RWPE1 (cell line): Measurements from ENCODE around the gene HIGD1B.
A peak's percentile ranks its signal among the peaks of the same experiment; 100 is the strongest.

ENCODE experiments used
- CTCF ChIA-PET: fragments of 350-600 bp; sonication (Branson Sonifier 250); formaldehyde crosslinking; extraction: SDS; loops from one replicate; lab custom pipeline; 2021; lab: Yijun Ruan, JAX
- POLR2A ChIA-PET: fragments of 400-600 bp; formaldehyde crosslinking; extraction: SDS; loops from one replicate; lab custom pipeline; 2020; ENCODE audit warnings: antibody characterized with exemption; ENCODE audit not compliant: low non-redundant PET; lab: Yijun Ruan, JAX
- DNase-seq: peaks from one replicate; pipeline ENCODE4 v3.0.0; 2012; ENCODE audit warnings: low spot score
- H3K27ac ChIP-seq: fragments of 450-650 bp; 2 replicates; pipeline ENCODE4 v1.5.1; 2017
- CTCF ChIP-seq: fragments of 450-650 bp; conservative IDR thresholded peaks from 2 replicates; pipeline ENCODE4 v1.5.1; 2017; ENCODE audit warnings: low read depth, mild to moderate bottlenecking

The HIGD1B gene

GRCh38 chr17:44827863-44828262, 19.8 kb upstream of the HIGD1B start:
- TF ChIP-seq CTCF, result no peak
- CTCF ChIA-PET, result interaction anchor here (0.6 to 1.2 kb wide), 3 partner anchors 49 to 54 kb away, joined by 3 to 5 read pairs (median 5); no protein-coding TSS in a partner anchor

GRCh38 chr17:44828919-44829522, 18.7 kb upstream of the HIGD1B start:
- ChIA-PET CTCF (interaction anchor here (0.7 to 2.0 kb wide), 5 partner anchors 8 to 351 kb away, joined by 3 to 7 read pairs (median 3); no protein-coding TSS in a partner anchor), POLR2A (no interaction called here)
- DNase-seq, result no peak

More at GRCh38 chr17:44827863-44828262, 19.8 kb upstream of the HIGD1B start:
- H3K27ac ChIP-seq, result peak overlapping the region; percentile 44
- peak; percentile 34 for DNase-seq
- POLR2A ChIA-PET, result no interaction called here

GRCh38 chr17:44829523-44830358, 17.9 kb upstream of the HIGD1B start, which contains the start of gene GJC1:
Gene GJC1, minus strand, starts transcription at chr17:44830287. Its CDS starts 24,470 bp downstream, at chr17:44805817.
- H3K27ac ChIP-seq, result peak within 1 kb of the TSS; percentile 86
- ChIA-PET POLR2A (no interaction called here), CTCF (interaction anchor here (0.5 to 2.0 kb wide), 3 partner anchors 9 to 51 kb away, joined by 3 to 7 read pairs (median 4); no protein-coding TSS in a partner anchor)
- DNase-seq, result peak; percentile 30
- no peak for TF ChIP-seq CTCF

More at GRCh38 chr17:44828919-44829522, 18.7 kb upstream of the HIGD1B start:
- H3K27ac ChIP-seq, result peak overlapping the region; percentile 86
- TF ChIP-seq CTCF, result no peak

DNA sequence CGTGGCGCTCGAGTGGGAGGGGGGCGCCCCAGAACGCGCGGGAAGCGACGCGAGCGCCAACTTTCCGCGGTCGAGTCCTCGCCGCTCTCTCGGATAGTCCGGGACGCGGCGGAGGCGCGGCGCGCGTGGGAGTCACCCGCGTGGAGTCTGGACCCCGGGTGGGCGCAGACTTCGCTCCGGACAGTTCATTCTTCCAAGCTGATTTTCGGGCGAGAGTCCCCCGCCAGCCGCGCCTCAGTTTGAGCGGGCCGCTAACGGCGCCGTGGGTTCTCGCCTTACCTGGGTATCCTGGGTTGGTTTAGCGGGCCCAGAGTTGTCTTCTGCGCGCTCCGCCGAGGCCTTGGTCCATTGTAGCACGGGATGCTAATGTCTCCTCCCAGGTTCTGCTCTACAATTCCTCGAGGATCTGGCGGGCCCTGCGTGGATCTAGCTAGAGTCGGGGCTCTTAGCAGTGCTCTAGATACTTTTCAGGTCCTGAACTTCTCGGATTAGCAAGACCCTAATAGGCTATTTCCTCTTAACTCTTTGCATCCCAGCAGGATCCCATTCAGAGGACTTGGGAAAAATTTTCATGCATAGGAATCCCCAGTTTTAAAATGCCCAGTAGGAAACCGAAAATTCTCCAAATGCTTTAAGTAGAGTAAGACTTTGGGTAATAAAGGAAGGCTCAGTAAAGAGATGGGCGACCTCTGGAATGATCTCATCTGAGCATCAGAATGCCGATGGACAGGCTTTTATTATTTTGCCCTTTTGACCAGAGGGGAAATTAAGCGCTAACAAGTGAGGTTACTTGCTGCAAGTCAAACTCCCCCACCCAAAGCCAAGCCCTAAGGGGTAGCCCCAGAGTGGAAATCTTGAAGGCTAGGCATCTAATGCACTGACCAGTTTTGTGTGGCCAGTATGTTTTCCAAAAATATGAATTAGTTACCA, 17.1 kb upstream of the HIGD1B start:
- ChIA-PET CTCF (interaction anchor here (0.5 to 2.3 kb wide), 7 partner anchors 14 to 301 kb away, joined by 3 to 16 read pairs (median 4); partner anchors contain the start of gene PLCD3), POLR2A (no interaction called here)
- H3K27ac ChIP-seq, result peak overlapping the region; percentile 86
- no peak for TF ChIP-seq CTCF
- peak; percentile 30 for DNase-seq

DNA sequence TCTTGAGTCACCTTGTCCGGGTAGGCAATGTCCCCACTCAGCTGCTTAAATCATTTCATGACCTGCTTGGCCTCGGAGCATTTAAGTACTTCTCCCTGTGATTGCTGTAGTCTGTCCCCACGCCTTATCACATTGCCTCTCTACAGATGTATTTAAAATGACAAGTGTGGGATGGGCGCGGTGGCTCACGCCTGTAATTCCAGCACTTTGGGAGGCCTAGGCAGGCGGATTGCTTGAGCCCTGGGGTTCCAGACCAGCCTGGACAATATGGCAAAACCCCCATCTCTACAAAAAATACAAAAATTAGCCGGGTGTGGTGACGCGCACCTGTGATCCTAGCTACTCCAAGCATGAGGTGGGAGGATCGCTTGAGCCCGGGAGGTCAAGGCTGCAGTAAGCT, 16.3 kb upstream of the HIGD1B start:
- DNase-seq, result no peak
- ChIA-PET POLR2A (interaction anchor here (0.5 to 0.6 kb wide), 2 partner anchors 52 to 193 kb away, joined by 8 read pairs; no protein-coding TSS in a partner anchor), CTCF (interaction anchor here (0.6 to 2.3 kb wide), 4 partner anchors 52 to 301 kb away, joined by 3 to 16 read pairs (median 4); partner anchors contain the start of gene PLCD3)
- TF ChIP-seq CTCF, result no peak
- no peak overlapping the region for H3K27ac ChIP-seq
